ENCODE data around the gene RNU1-2. TPM values are rescaled to one million over a fixed set of nuclear protein-coding genes. Genes with fewer than 3 reads are reported as not detected.
A peak's percentile ranks its signal among the peaks of the same experiment; 100 is the strongest.

RNU1-2 gene
- total and polyA plus RNA-seq, 12 donors: 635 to 5,242 (median 1,949) TPM; not detected in 2

GRCh38 chr1:16905868-16906702, 10.3 kb downstream of the RNU1-2 start:
- H3K27me3 ChIP-seq: no peaks in the 10 kb centered on the region
- ATAC-seq: no peak
- no peaks in the 10 kb centered on the region for H3K36me3 ChIP-seq
- WGBS, 2 donors: 89 to 90% methylated on average over 11 of the region's 11 CpGs
- peaks cover 0 to 15% (median 0%) of the 10 kb centered on the region in 11 donors for H3K9me3 ChIP-seq
- H3K4me1 ChIP-seq: peaks cover 3 to 26% (median 10%) of the 10 kb centered on the region in 9 donors
- intact Hi-C loops (cut with DNase I): no loop called here
- H3K27ac ChIP-seq: peak overlapping the region in 9 of 10 donors; percentile 88 to 99 (median 97)
- no peak for DNase-seq
- H3K4me3 ChIP-seq: no peak overlapping the region
- TF ChIP-seq CTCF (IDR thresholded peaks at IDR 0.05): no peak

GRCh38 chr1:16906873-16907272, 11.1 kb downstream of the RNU1-2 start:
- DNase-seq: no peak
- no peak for TF ChIP-seq CTCF (IDR thresholded peaks at IDR 0.05)
- Histone ChIP-seq H3K27me3 (no peaks in the 10 kb centered on the region), H3K9me3 (peaks cover 0 to 15% (median 0%) of the 10 kb centered on the region in 11 donors), H3K4me1 (peaks cover 3 to 29% (median 10%) of the 10 kb centered on the region in 9 donors), H3K4me3 (no peak overlapping the region), H3K36me3 (no peaks in the 10 kb centered on the region), H3K27ac (peak overlapping the region in 1 of 10 donors; percentile 19)
- intact Hi-C loops (cut with DNase I): no loop called here
- WGBS, 2 donors: 82 to 95% methylated on average over 4 of the region's 4 CpGs
- no peak for ATAC-seq

- no peaks in the 10 kb centered on the region for H3K27me3 ChIP-seq
- intact Hi-C loops (cut with DNase I): no loop called here
- 84 to 86% methylated on average over 15 of the region's 15 CpGs for WGBS, 2 donors
- no peak overlapping the region for H3K4me3 ChIP-seq
- ATAC-seq (no peak), DNase-seq (no peak)
- H3K36me3 ChIP-seq: no peaks in the 10 kb centered on the region
- no peak for TF ChIP-seq CTCF (IDR thresholded peaks at IDR 0.05)
- peaks cover 3 to 37% (median 10%) of the 10 kb centered on the region in 9 donors for H3K4me1 ChIP-seq
- peaks cover 0 to 15% (median 0%) of the 10 kb centered on the region in 11 donors for H3K9me3 ChIP-seq
- H3K27ac ChIP-seq: peak overlapping the region in 1 of 10 donors; percentile 19
Observed at GRCh38 chr1:16907870-16908758, 12.3 kb downstream of the RNU1-2 start.
